ENCODE data around the gene CCDC124.

DNA sequence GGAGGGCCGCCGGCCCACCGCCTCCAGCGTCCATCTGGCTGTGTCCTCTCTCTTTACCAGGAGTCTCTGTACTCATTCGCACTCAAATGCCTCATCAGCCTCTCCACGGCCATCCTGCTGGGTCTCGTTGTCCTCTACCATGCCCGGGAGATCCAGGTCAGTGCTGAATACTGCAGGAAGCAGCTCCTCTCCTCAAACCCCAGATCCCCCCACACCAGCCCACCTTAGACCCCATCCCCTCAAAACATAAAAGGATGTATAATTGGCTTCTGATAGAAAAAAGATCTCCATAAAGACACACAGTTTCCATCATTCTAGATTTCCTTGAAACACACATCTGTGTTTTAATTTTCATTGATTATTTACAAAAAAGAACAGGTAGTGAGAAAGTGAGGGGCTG lies 42.2 kb downstream of the CCDC124 start:
- TF ChIP-seq POLR2A (IDR thresholded peaks at IDR 0.05; ENCODE audit: low read length): no peak
- TF ChIP-seq GATA1 (IDR thresholded peaks at IDR 0.05; ENCODE audit: low read depth, low read length): no peak

All from erythroblast (primary cell).